Mesendoderm (in vitro differentiated cells): ENCODE measurements around the gene ODR4.
"Not testable (repeated sequence)": the region's sequence is repeated elsewhere in the genome, so short reads cannot be mapped to it uniquely, and the experiment has no call there.

Experiments
- DNase-seq: peaks from one replicate; pipeline ENCODE4 v3.0.0; 2013
- H2AK5ac ChIP-seq: 2 replicates; pipeline ENCODE4 v1.6.1; 2013; ENCODE audit warnings: low read length, inconsistent platforms
- H2BK120ac ChIP-seq: 2 replicates; pipeline ENCODE4 v1.6.1; 2013; ENCODE audit warnings: low read depth, mild to moderate bottlenecking, low read length, moderate library complexity, mixed read lengths
- H2BK15ac ChIP-seq: replicated peaks from 2 replicates; pipeline ENCODE4 v1.6.1; 2013; ENCODE audit warnings: low read depth, mild to moderate bottlenecking, moderate library complexity
- H2BK5ac ChIP-seq: 2 replicates; pipeline ENCODE4 v1.6.1; 2013; ENCODE audit warnings: low read length, inconsistent platforms
- H3K18ac ChIP-seq: 2 replicates; pipeline ENCODE4 v1.6.1; 2013; ENCODE audit warnings: mild to moderate bottlenecking, low read length, mixed read lengths
- H3K23ac ChIP-seq: one replicate; pipeline ENCODE4 v1.6.1; 2013; ENCODE audit warnings: low read length
- H3K27ac ChIP-seq: 2 replicates; pipeline ENCODE4 v1.5.1; 2013; ENCODE audit warnings: low read depth, mild to moderate bottlenecking, inconsistent platforms, low read length, moderate library complexity
- H3K27me3 ChIP-seq: 2 replicates; pipeline ENCODE4 v1.6.1; 2013; ENCODE audit warnings: low read length, control low read depth, mild to moderate bottlenecking, inconsistent platforms; ENCODE audit not compliant: insufficient read depth, poor library complexity
- H3K36me3 ChIP-seq: 2 replicates; pipeline ENCODE4 v1.6.1; 2013; ENCODE audit warnings: low read length, inconsistent platforms; ENCODE audit not compliant: control insufficient read depth, insufficient read depth
- H3K4ac ChIP-seq: one replicate; pipeline ENCODE4 v1.6.1; 2013; ENCODE audit warnings: low read depth, mild to moderate bottlenecking, low read length, moderate library complexity
- H3K4me1 ChIP-seq: 2 replicates; pipeline ENCODE4 v1.6.1; 2013; ENCODE audit warnings: low read depth, low read length, inconsistent platforms; ENCODE audit not compliant: control insufficient read depth
- H3K4me2 ChIP-seq: 2 replicates; pipeline ENCODE4 v1.6.1; 2013; ENCODE audit warnings: low read length
- H3K4me3 ChIP-seq: 2 replicates; pipeline ENCODE4 v1.5.1; 2013; ENCODE audit warnings: mild to moderate bottlenecking, low read length
- H3K56ac ChIP-seq: one replicate; pipeline ENCODE4 v1.6.1; 2013; ENCODE audit warnings: low read length
- H3K79me1 ChIP-seq: 2 replicates; pipeline ENCODE4 v1.6.1; 2013; ENCODE audit warnings: low read length, inconsistent platforms
- H3K79me2 ChIP-seq: 2 replicates; pipeline ENCODE4 v1.6.1; 2013; ENCODE audit warnings: mild to moderate bottlenecking, low read length; ENCODE audit not compliant: control insufficient read depth, insufficient read depth
- H3K9ac ChIP-seq: 2 replicates; pipeline ENCODE4 v1.6.1; 2013; ENCODE audit warnings: low read length, inconsistent platforms
- H4K5ac ChIP-seq: one replicate; pipeline ENCODE4 v1.6.1; 2013; ENCODE audit warnings: low read length
- H4K8ac ChIP-seq: one replicate; pipeline ENCODE4 v1.6.1; 2013; ENCODE audit warnings: low read depth, mild to moderate bottlenecking, control low read depth, low read length, moderate library complexity
- WGBS: extraction: QIAGEN DNeasy Blood & Tissue Kit; methylation state at CpG from one replicate; pipeline ENCODE4 v1.1.7; 2013; ENCODE audit warnings: low lambda C conversion rate, missing lambda C conversion rate; ENCODE audit not compliant: insufficient coverage; ENCODE audit errors: extremely low coverage; 5-methylcytosine and 5-hydroxymethylcytosine counted together

Gene ODR4

DNA sequence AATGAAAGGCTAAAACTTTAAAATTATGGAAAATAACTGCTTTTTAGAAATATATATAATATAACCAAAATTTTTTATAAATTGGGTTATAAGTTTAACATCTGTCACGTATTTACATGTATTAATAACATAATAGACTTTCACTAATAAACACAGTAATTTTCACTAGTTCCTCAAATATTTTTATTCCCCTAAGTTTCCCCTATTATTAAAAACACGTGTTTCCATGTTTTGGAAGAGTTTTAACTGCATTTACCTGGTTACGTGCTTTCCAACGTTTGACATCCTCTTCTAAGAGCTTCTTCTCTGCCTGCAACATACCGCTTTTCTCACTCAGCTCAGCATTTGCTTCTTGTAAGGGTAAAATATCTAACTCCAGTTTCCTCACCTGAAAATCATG is 34.9 kb upstream of the ODR4 start:
- no peaks in the 10 kb centered on the region for H3K79me1 ChIP-seq
- no peak overlapping the region for H3K23ac ChIP-seq
- no CpG with 5 or more reads among the region's 5 CpGs for WGBS
- H3K4me1 ChIP-seq, result no peaks in the 10 kb centered on the region
- no peak overlapping the region for H3K4me2 ChIP-seq
- no peak overlapping the region for H4K8ac ChIP-seq
- no peak overlapping the region for H3K18ac ChIP-seq
- H2BK120ac ChIP-seq, result no peak overlapping the region
- DNase-seq, result no peak
- no peak overlapping the region for H2BK15ac ChIP-seq
- H3K27me3 ChIP-seq, result no peaks in the 10 kb centered on the region
- H3K36me3 ChIP-seq, result peaks cover 7% of the 10 kb centered on the region
- H2AK5ac ChIP-seq, result no peak overlapping the region
- H3K4me3 ChIP-seq, result no peak overlapping the region
- H2BK5ac ChIP-seq, result no peak overlapping the region
- no peak overlapping the region for H4K5ac ChIP-seq
- H3K79me2 ChIP-seq, result no peaks in the 10 kb centered on the region
- no peak overlapping the region for H3K9ac ChIP-seq
- no peak overlapping the region for H3K4ac ChIP-seq
- no peak overlapping the region for H3K56ac ChIP-seq
- H3K27ac ChIP-seq, result no peak overlapping the region

DNA sequence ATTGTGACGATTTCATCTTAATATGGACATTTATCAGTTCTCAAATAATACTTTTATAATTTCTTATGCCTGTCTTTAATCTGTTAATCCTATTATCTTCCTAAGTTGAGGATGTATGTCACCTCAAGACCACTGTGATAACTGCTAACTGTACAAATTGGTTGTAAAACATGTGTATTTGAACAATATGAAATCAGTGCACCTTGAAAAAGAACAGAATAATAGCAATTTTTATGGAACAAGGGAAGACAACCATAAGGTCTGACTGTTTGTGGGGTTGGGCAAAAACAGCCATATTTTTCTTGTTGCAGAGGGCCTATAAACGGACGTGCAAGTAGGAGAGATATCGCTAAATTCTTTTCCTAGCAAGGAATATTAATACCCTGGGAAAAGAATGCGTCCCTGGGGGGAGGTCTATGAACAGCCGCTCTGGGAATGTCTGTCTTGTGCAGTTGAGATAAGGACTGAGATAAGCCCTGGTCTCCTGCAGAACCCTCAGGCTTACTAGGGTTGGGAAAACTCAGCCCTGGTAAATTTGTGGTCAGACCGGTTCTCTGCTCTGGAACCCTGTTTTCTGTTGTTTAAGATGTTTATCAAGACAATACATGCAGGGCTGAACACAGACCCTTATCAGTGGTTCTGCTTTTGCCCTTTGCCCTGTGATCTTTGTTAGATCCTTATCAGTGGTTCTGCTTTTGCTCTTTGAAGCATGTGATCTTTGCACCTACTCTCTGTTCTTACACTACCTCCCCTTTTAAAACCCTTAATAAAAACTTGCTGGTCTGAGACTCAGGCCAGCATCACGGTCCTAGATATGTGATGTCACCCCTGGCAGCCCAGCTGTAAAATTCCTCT is 27.6 kb upstream of the ODR4 start:
- not testable (repeated sequence) for H3K27me3 ChIP-seq, H3K4me3 ChIP-seq, H3K4me2 ChIP-seq, H3K23ac ChIP-seq, H2BK120ac ChIP-seq, H3K4ac ChIP-seq, H3K79me2 ChIP-seq, H3K9ac ChIP-seq, H3K27ac ChIP-seq, H4K5ac ChIP-seq, H2BK15ac ChIP-seq, H3K18ac ChIP-seq, H4K8ac ChIP-seq, H3K56ac ChIP-seq, H2AK5ac ChIP-seq, H3K79me1 ChIP-seq, H3K36me3 ChIP-seq, H3K4me1 ChIP-seq, H2BK5ac ChIP-seq
- peak; percentile 5 for DNase-seq
- no CpG with 5 or more reads among the region's 8 CpGs for WGBS

DNA sequence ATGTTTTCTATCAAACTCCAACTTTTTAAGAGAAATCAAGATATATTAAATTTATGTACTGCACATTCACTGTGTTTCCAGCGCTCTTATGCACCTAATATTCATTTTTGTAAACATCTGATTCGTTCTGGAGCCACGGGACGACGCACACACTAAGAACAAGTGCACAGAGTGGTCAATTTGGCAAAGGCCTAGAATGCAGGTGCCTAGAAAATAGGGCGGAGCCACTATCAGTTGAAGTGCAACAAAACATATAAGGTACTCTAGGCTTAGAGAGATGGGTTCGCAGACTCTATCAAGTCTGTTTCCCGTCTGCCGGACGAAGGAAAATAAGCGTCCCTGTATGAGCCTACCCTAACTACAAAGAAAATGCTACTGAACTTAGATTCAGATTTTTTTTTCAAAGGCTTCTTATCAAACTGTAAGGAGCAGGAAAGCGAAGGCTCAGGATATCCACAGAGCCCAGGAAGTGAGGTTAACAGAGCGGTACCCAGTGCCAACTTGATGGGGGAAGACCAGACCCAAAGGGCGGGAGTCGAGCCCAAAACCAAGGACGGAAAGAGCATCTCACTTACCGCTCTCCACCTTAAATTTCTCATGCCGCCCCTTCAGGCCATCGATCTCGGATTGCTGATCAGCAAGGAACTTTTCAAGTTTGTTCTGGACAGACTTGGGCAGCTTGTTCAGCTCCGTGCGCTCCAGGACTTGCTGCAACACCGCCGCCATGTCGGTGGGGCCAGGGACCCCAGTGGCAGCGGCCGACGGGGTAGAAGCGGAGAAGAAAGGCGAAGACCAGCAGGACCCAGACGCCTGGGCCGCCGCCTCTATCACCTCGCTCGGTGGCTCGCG is 1.1 kb upstream of the ODR4 start:
- Histone ChIP-seq H2BK5ac (no peak overlapping the region), H3K4me3 (peak overlapping the region; percentile 93), H3K36me3 (no peaks in the 10 kb centered on the region), H3K27ac (peak overlapping the region; percentile 94), H3K79me1 (peaks cover 2% of the 10 kb centered on the region), H2BK15ac (no peak overlapping the region), H2BK120ac (no peak overlapping the region), H3K56ac (peak overlapping the region; percentile 92), H4K5ac (no peak overlapping the region), H3K27me3 (no peaks in the 10 kb centered on the region), H3K9ac (peak overlapping the region; percentile 91), H3K23ac (no peak overlapping the region), H2AK5ac (no peak overlapping the region), H3K4ac (no peak overlapping the region), H3K18ac (peak overlapping the region; percentile 85), H3K4me2 (peak overlapping the region; percentile 82), H4K8ac (no peak overlapping the region), H3K4me1 (no peaks in the 10 kb centered on the region), H3K79me2 (peaks cover 29% of the 10 kb centered on the region)
- DNase-seq, result no peak
- no CpG with 5 or more reads among the region's 37 CpGs for WGBS

DNA sequence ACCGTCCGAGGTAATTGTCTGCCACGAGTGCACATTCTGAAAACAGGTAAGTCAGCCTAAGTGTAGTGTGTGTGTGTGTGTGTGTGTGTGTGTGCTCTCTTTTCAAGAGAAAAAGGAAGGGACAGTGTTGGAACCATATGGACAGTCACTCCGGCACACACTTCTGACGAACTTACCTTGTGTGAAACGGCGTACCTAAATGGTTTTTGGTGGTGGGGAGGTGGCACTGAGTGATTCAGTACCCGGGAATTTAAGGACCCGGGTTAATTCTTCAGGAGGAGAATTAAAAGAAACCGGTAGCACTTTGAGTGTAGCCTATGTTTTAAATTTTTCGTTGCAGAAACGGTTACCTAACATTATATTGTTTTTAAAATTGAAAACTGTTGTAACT is 286 bp downstream of the ODR4 start:
- H3K56ac ChIP-seq, result peak overlapping the region; percentile 95
- H3K36me3 ChIP-seq, result no peaks in the 10 kb centered on the region
- H3K4me2 ChIP-seq, result no peak overlapping the region
- no peak for DNase-seq
- peak overlapping the region; percentile 55 for H3K27ac ChIP-seq
- H4K8ac ChIP-seq, result no peak overlapping the region
- H3K23ac ChIP-seq, result no peak overlapping the region
- H3K9ac ChIP-seq, result peak overlapping the region; percentile 86
- no peak overlapping the region for H2AK5ac ChIP-seq
- H3K79me2 ChIP-seq, result peaks cover 29% of the 10 kb centered on the region
- no peak overlapping the region for H4K5ac ChIP-seq
- no peak overlapping the region for H3K4ac ChIP-seq
- H2BK120ac ChIP-seq, result no peak overlapping the region
- H3K79me1 ChIP-seq, result peaks cover 2% of the 10 kb centered on the region
- peak overlapping the region; percentile 79 for H3K4me3 ChIP-seq
- H3K4me1 ChIP-seq, result no peaks in the 10 kb centered on the region
- no peak overlapping the region for H3K18ac ChIP-seq
- H2BK15ac ChIP-seq, result no peak overlapping the region
- no CpG with 5 or more reads among the region's 12 CpGs for WGBS
- no peak overlapping the region for H2BK5ac ChIP-seq
- no peaks in the 10 kb centered on the region for H3K27me3 ChIP-seq

- H3K9ac ChIP-seq, result no peak overlapping the region
- no peak overlapping the region for H3K4me2 ChIP-seq
- H3K4ac ChIP-seq, result no peak overlapping the region
- H3K23ac ChIP-seq, result no peak overlapping the region
- DNase-seq, result no peak
- no peak overlapping the region for H2BK5ac ChIP-seq
- no peak overlapping the region for H2BK15ac ChIP-seq
- no peaks in the 10 kb centered on the region for H3K79me1 ChIP-seq
- H3K79me2 ChIP-seq, result no peaks in the 10 kb centered on the region
- no peaks in the 10 kb centered on the region for H3K36me3 ChIP-seq
- H4K5ac ChIP-seq, result no peak overlapping the region
- H2BK120ac ChIP-seq, result no peak overlapping the region
- no peak overlapping the region for H3K18ac ChIP-seq
- no peak overlapping the region for H2AK5ac ChIP-seq
- no CpG with 5 or more reads among the region's 3 CpGs for WGBS
- H3K56ac ChIP-seq, result no peak overlapping the region
- H3K27ac ChIP-seq, result no peak overlapping the region
- no peaks in the 10 kb centered on the region for H3K27me3 ChIP-seq
- no peak overlapping the region for H3K4me3 ChIP-seq
- H4K8ac ChIP-seq, result no peak overlapping the region
- no peaks in the 10 kb centered on the region for H3K4me1 ChIP-seq
Measured at GRCh38 chr1:186386725-186387383, 11.2 kb downstream of the ODR4 start.
